Progenitor cell of endocrine pancreas (in vitro differentiated cells): ENCODE data around the gene TOR1B. TPM values are rescaled to one million over a fixed set of nuclear protein-coding genes. Genes with fewer than 3 reads are reported as not detected.
"Not testable (repeated sequence)": the region's sequence is repeated elsewhere in the genome, so short reads cannot be mapped to it uniquely, and the experiment has no call there.

ENCODE experiments used
- DNase-seq: peaks from one replicate; pipeline ENCODE4 v3.0.0; 2021; ENCODE audit warnings: low spot score; ENCODE audit not compliant: unreplicated experiment
- H3K27ac Mint-ChIP-seq: 2 replicates; pipeline ENCODE4 v1.8.0; 2021; ENCODE audit warnings: mild to moderate bottlenecking, moderate library complexity, mixed read lengths
- H3K27me3 Mint-ChIP-seq: 2 replicates; pipeline ENCODE4 v1.8.0; 2021; ENCODE audit warnings: mixed read lengths
- H3K36me3 Mint-ChIP-seq: 2 replicates; pipeline ENCODE4 v1.8.0; 2022; ENCODE audit warnings: mixed read lengths; ENCODE audit not compliant: insufficient read depth
- H3K4me1 Mint-ChIP-seq: 2 replicates; pipeline ENCODE4 v1.8.0; 2021; ENCODE audit warnings: low read depth, mixed read lengths
- H3K4me3 Mint-ChIP-seq: 2 replicates; pipeline ENCODE4 v1.8.0; 2021; ENCODE audit warnings: low read depth, mild to moderate bottlenecking, moderate library complexity, mixed read lengths
- H3K9me3 Mint-ChIP-seq: 2 replicates; pipeline ENCODE4 v1.8.0; 2021; ENCODE audit warnings: low read depth, mixed read lengths
- CTCF ChIP-seq: fragments of 200-600 bp; sonication (generic); IDR thresholded peaks from one replicate; pipeline ENCODE4 v1.5.0; 2021; ENCODE audit warnings: antibody characterized with exemption, mild to moderate bottlenecking; ENCODE audit not compliant: unreplicated experiment
- total RNA-seq: library from RNA; stranded (reverse); gene quantifications from 2 replicates; pipeline ENCODE4 v1.2.1, GENCODE V29; 2021

The TOR1B gene
- total RNA-seq, 1 donor from 2014 or later = 19.8 TPM

DNA sequence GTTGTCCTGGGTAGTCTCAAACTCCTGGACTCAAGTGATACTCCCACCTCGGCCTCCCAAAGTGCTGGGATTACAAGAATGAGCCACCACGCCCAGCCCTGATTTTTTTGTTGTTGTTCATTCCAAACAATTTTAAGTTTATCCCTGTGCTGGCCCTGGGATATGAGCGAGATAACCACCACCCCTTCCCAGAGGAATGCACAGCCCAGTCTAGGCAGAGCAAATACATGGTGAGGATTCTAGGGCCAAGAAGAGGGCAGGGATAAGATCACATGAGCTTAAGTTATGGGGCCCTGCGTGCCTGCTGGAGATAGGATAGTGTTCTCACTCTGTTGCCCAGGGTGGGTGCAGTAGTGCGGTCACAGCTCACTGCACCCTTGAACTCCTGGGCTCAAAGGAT is 21.0 kb upstream of the TOR1B start:
- Mint-ChIP-seq H3K36me3 (no peaks in the 10 kb centered on the region), H3K9me3 (no peaks in the 10 kb centered on the region), H3K27ac (no peak overlapping the region), H3K27me3 (peaks cover 22% of the 10 kb centered on the region), H3K4me3 (no peak overlapping the region), H3K4me1 (no peaks in the 10 kb centered on the region)
- TF ChIP-seq CTCF = no peak
- DNase-seq = no peak

DNA sequence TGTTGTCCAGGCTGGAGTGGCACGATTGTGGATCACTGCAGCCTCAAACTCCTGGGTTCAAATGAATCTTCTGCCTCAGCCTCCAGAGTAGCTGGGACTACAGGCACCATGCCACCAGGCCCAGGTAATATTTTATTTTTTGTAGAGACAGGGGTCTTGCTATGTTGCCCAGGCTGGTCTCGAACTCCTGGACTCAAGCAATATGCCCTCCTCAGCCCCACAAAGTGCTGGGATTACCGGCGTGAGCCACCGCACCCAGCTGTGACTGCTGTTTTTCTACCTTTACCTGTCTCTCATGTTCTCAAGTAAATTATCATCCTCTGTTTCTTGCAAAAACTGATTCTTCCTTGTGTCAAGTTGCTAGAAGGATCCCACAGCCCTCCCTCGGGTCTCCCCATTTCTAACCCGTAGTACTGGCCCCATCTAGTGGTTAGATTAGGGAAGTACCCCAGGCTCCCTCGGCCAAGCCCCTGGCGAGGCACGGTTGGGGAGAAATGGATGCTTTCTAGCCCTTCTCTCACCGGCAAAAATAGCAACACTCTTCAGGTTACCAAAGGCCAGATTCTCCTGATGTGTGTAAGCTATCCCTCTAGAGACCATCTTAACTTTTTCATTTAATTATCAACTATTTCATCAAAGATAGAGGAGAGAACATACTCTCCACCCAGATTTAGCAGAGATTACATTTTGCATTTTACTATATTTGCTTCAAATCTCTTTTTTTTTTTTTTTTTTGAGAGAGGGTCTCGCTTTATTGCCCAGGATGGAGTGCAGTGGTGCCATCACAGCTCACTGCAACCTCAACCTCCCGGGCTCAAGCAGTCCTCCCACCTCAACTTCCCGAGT is 19.2 kb upstream of the TOR1B start:
- peak; percentile 90 for TF ChIP-seq CTCF
- peak; percentile 72 for DNase-seq
- H3K36me3 Mint-ChIP-seq = no peaks in the 10 kb centered on the region
- H3K27me3 Mint-ChIP-seq = peaks cover 29% of the 10 kb centered on the region
- H3K4me1 Mint-ChIP-seq = no peaks in the 10 kb centered on the region
- no peak overlapping the region for H3K27ac Mint-ChIP-seq
- no peak overlapping the region for H3K4me3 Mint-ChIP-seq
- no peaks in the 10 kb centered on the region for H3K9me3 Mint-ChIP-seq

DNA sequence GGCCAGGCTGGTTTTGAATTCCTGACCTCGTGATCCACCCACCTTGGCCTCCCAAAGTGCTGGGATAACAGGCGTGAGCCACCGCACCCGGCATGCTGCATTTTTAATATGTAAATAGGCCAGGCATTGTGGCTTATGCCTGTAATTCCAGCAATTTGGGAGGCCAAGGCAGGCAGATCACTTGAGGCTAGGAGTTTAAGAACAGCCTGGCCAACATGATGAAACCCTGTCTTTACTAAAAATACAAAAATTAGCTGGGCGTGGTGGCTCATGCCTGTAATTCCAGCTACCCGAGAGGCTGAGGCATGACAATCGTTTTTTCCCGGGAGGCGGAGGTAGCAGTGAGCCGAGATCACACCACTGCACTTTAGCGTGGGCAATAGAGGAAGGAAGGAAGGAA is 18.0 kb upstream of the TOR1B start:
- not testable (repeated sequence) for H3K36me3 Mint-ChIP-seq, H3K4me1 Mint-ChIP-seq, DNase-seq, H3K9me3 Mint-ChIP-seq, H3K4me3 Mint-ChIP-seq, H3K27ac Mint-ChIP-seq
- peaks cover 33% of the 10 kb centered on the region for H3K27me3 Mint-ChIP-seq

DNA sequence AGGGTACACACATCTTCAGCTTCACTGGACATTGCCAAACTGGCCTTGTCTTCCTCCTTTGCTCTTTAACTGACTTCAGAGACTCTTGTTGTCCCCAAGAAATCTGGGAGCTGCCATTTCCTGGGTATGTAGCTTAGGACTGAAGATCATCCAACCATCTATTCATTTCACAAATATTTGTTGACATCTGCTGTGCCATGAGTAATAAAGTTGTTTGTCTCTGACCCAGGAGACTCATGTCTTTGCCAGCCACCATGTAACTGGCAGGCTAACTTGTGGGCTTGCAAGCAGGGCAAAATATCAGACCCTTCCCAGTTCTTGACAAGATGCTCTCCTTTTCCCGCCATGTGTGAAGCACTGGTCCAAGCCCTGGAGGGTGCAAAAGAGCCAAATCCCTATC is 17.1 kb upstream of the TOR1B start:
- no peak for TF ChIP-seq CTCF
- Mint-ChIP-seq H3K4me3 (no peak overlapping the region), H3K36me3 (no peaks in the 10 kb centered on the region), H3K27ac (no peak overlapping the region), H3K9me3 (no peaks in the 10 kb centered on the region), H3K27me3 (peaks cover 33% of the 10 kb centered on the region), H3K4me1 (no peaks in the 10 kb centered on the region)
- no peak for DNase-seq

- no peak for TF ChIP-seq CTCF
- Mint-ChIP-seq H3K27me3 (peaks cover 33% of the 10 kb centered on the region), H3K4me1 (no peaks in the 10 kb centered on the region), H3K36me3 (no peaks in the 10 kb centered on the region), H3K27ac (no peak overlapping the region), H3K4me3 (no peak overlapping the region), H3K9me3 (no peaks in the 10 kb centered on the region)
- no peak for DNase-seq
Observed at GRCh38 chr9:129786481-129786880, 16.5 kb upstream of the TOR1B start.

DNA sequence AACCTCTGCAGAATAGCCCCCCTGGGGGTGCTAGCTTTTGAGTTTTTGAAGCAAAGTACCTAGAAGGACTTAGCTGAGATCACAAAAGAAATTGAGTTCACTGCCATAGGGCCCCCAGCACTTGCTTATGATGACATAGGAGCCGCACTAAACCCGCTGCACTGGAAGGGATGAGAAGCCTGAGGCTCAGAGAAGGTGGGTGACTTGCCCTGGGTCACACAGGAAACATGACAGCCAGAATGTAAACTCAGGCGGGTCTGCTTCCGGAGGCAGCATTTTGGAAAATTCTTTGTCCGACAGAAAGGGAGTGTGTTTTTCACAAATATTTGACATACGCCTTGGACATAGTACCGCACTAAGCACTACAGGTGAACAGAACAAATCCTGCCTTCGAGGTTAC is 8.4 kb upstream of the TOR1B start:
- H3K4me3 Mint-ChIP-seq = no peak overlapping the region
- no peaks in the 10 kb centered on the region for H3K36me3 Mint-ChIP-seq
- no peak for TF ChIP-seq CTCF
- H3K9me3 Mint-ChIP-seq = no peaks in the 10 kb centered on the region
- H3K4me1 Mint-ChIP-seq = no peaks in the 10 kb centered on the region
- peaks cover 26% of the 10 kb centered on the region for H3K27me3 Mint-ChIP-seq
- H3K27ac Mint-ChIP-seq = no peak overlapping the region
- no peak for DNase-seq

GRCh38 chr9:129796029-129796428 is 7.0 kb upstream of the TOR1B start:
- not testable (repeated sequence) for DNase-seq, H3K4me3 Mint-ChIP-seq, H3K27ac Mint-ChIP-seq, H3K9me3 Mint-ChIP-seq, H3K4me1 Mint-ChIP-seq, H3K36me3 Mint-ChIP-seq
- H3K27me3 Mint-ChIP-seq = peaks cover 26% of the 10 kb centered on the region
